B cell (primary cell): ENCODE results near the gene LHX2.

Source experiments
- CTCF ChIP-seq: fragments of 200-600 bp; IDR thresholded peaks from one replicate; pipeline ENCODE4 v1.8.0; 2022; ENCODE audit warnings: antibody characterized with exemption, mild to moderate bottlenecking
- EZH2 ChIP-seq: IDR thresholded peaks from 2 replicates; pipeline ENCODE4 v1.6.1; 2012; ENCODE audit warnings: borderline replicate concordance, low read depth, mild to moderate bottlenecking, moderate library complexity, low read length; ENCODE audit not compliant: insufficient read depth, poor library complexity, severe bottlenecking

- TF ChIP-seq CTCF = no peak
- no peak for TF ChIP-seq EZH2
Observed at GRCh38 chr9:124036578-124036977, 25.0 kb downstream of the LHX2 start.
